ENCODE results near the gene ESPNL.

ESPNL gene

GRCh38 chr2:238127165-238128060 is 27.3 kb downstream of the ESPNL start:
- no peak for DNase-seq (ENCODE audit: low read depth in 2 of 3, low spot score in 1 of 3)

- no peak for DNase-seq (ENCODE audit: low read depth in 2 of 3, low spot score in 1 of 3)
These were observed 27.9 kb downstream of the ESPNL start for GRCh38 chr2:238128061-238128440.

GRCh38 chr2:238128534-238129001 is 28.4 kb downstream of the ESPNL start:
- DNase-seq (ENCODE audit: low read depth in 2 of 3, low spot score in 1 of 3): no peak

GRCh38 chr2:238129166-238130010 is 29.2 kb downstream of the ESPNL start:
- DNase-seq (ENCODE audit: low read depth in 2 of 3, low spot score in 1 of 3): no peak

- DNase-seq (ENCODE audit: low read depth in 2 of 3, low spot score in 1 of 3): no peak
These were observed 30.1 kb downstream of the ESPNL start for GRCh38 chr2:238130111-238130695.

GRCh38 chr2:238130696-238131628 is 30.8 kb downstream of the ESPNL start:
- DNase-seq (ENCODE audit: low read depth in 2 of 3, low spot score in 1 of 3): no peak

GRCh38 chr2:238131761-238132462 is 31.8 kb downstream of the ESPNL start:
- no peak for DNase-seq (ENCODE audit: low read depth in 2 of 3, low spot score in 1 of 3)

- no peak for DNase-seq (ENCODE audit: low read depth in 2 of 3, low spot score in 1 of 3)
These were observed 32.6 kb downstream of the ESPNL start for GRCh38 chr2:238132463-238133450.

GRCh38 chr2:238133499-238134392 is 33.6 kb downstream of the ESPNL start:
- no peak for DNase-seq (ENCODE audit: low read depth in 2 of 3, low spot score in 1 of 3)

GRCh38 chr2:238134393-238134785 is 34.2 kb downstream of the ESPNL start:
- DNase-seq (ENCODE audit: low read depth in 2 of 3, low spot score in 1 of 3): no peak

- no peak for DNase-seq (ENCODE audit: low read depth in 2 of 3, low spot score in 1 of 3)
These were observed 35.5 kb downstream of the ESPNL start for GRCh38 chr2:238135601-238136150.

- DNase-seq (ENCODE audit: low read depth in 2 of 3, low spot score in 1 of 3): no peak
These were observed 36.8 kb downstream of the ESPNL start for GRCh38 chr2:238136820-238137537.

- no peak for DNase-seq (ENCODE audit: low read depth in 2 of 3, low spot score in 1 of 3)
These were observed 37.7 kb downstream of the ESPNL start for GRCh38 chr2:238137885-238138284.

GRCh38 chr2:238138331-238139195 is 38.4 kb downstream of the ESPNL start, which contains the start of gene KLHL30:
KLHL30 (plus strand) TSS chr2:238138668; CDS start chr2:238140755, 2,087 bp downstream.
- no peak for DNase-seq (ENCODE audit: low read depth in 2 of 3, low spot score in 1 of 3)

GRCh38 chr2:238139196-238140039 is 39.3 kb downstream of the ESPNL start:
- peak in 2 of 3 donors; percentile 20 to 28 for DNase-seq (ENCODE audit: low read depth in 2 of 3, low spot score in 1 of 3)
